ENCODE results near the gene TMCO5A.

GRCh38 chr15:37921527-37922385, 12.7 kb upstream of the TMCO5A start:
- TF ChIP-seq POLR2A (IDR thresholded peaks at IDR 0.05; ENCODE audit: control extremely low read depth in 1 of 2, low read depth in 2 of 2, low read length in 2 of 2) (no peak), TAF1 (IDR thresholded peaks at IDR 0.05; ENCODE audit: low read depth, low read length) (no peak)
- TF ChIP-seq, protein P1, sequence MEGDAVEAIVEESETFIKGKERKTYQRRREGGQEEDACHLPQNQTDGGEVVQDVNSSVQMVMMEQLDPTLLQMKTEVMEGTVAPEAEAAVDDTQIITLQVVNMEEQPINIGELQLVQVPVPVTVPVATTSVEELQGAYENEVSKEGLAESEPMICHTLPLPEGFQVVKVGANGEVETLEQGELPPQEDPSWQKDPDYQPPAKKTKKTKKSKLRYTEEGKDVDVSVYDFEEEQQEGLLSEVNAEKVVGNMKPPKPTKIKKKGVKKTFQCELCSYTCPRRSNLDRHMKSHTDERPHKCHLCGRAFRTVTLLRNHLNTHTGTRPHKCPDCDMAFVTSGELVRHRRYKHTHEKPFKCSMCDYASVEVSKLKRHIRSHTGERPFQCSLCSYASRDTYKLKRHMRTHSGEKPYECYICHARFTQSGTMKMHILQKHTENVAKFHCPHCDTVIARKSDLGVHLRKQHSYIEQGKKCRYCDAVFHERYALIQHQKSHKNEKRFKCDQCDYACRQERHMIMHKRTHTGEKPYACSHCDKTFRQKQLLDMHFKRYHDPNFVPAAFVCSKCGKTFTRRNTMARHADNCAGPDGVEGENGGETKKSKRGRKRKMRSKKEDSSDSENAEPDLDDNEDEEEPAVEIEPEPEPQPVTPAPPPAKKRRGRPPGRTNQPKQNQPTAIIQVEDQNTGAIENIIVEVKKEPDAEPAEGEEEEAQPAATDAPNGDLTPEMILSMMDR (IDR thresholded peaks at IDR 0.05; ENCODE audit: control extremely low read depth in 1 of 3, insufficient read depth in 1 of 3, low read depth in 1 of 3, low read length in 3 of 3), result no peak

Data from H1 (cell line).